K562 (cell line): ENCODE data around the gene AVPI1. TPM values are rescaled to one million over a fixed set of nuclear protein-coding genes. Genes with fewer than 3 reads are reported as not detected.

Experiments
- ARID3A ChIP-seq: IDR thresholded peaks from 2 replicates; pipeline ENCODE4 v1.6.1; 2012; ENCODE audit warnings: low read depth, low read length, improper control_type of control experiment, borderline replicate concordance
- ARID3B ChIP-seq: fragments of 250-450 bp; sonication (Bioruptor Pico); IDR thresholded peaks from 2 replicates; pipeline ENCODE4 v1.4.0; 2020; ENCODE audit warnings: borderline replicate concordance
- ATF1 ChIP-seq, 2 experiments: fragments of 450-650 bp in 1 of 2; IDR thresholded peaks; 2 replicates each; pipeline ENCODE4 v1.6.1; 2016; ENCODE audit warnings: missing compliant biosample characterization in 1 of 2, missing genetic modification characterization in 1 of 2
- CC2D1A ChIP-seq: fragments of 450-650 bp; IDR thresholded peaks from 2 replicates; pipeline ENCODE4 v1.6.1; 2017; ENCODE audit warnings: mild to moderate bottlenecking
- CEBPB ChIP-seq: fragments of 450-650 bp; IDR thresholded peaks from 2 replicates; pipeline ENCODE4 v1.6.1; 2016; ENCODE audit warnings: missing genetic modification characterization, missing compliant biosample characterization
- DPF2 ChIP-seq: fragments of 450-650 bp; IDR thresholded peaks from 2 replicates; pipeline ENCODE4 v1.6.1; 2016
- HDAC1 ChIP-seq, 2 experiments: fragments of 450-650 bp; IDR thresholded peaks; 2 replicates each; pipeline ENCODE4 v1.6.1; 2016 to 2017; ENCODE audit warnings: inconsistent platforms in 1 of 2, mild to moderate bottlenecking in 1 of 2, moderate library complexity in 1 of 2
- HDAC3 ChIP-seq: fragments of 450-650 bp; IDR thresholded peaks from 2 replicates; pipeline ENCODE4 v1.6.1; 2018; ENCODE audit warnings: borderline replicate concordance, mild to moderate bottlenecking, moderate library complexity; ENCODE audit not compliant: partially characterized antibody
- L3MBTL2 ChIP-seq: fragments of 450-650 bp; IDR thresholded peaks from 2 replicates; pipeline ENCODE4 v1.6.1; 2016; ENCODE audit warnings: mild to moderate bottlenecking, moderate library complexity
- MTF1 ChIP-seq: fragments of 250-450 bp; sonication (Bioruptor Pico); IDR thresholded peaks from 2 replicates; pipeline ENCODE4 v1.9.0; 2021; ENCODE audit warnings: moderate library complexity, mild to moderate bottlenecking, inconsistent platforms, borderline replicate concordance
- NCOR1 ChIP-seq: fragments of 450-650 bp; IDR thresholded peaks from 2 replicates; pipeline ENCODE4 v1.6.1; 2016; ENCODE audit warnings: mild to moderate bottlenecking, moderate library complexity
- PML ChIP-seq: IDR thresholded peaks from 2 replicates; pipeline ENCODE4 v1.6.1; 2012; ENCODE audit warnings: low read length, inconsistent platforms
- SIN3B ChIP-seq: fragments of 450-650 bp; IDR thresholded peaks from 2 replicates; pipeline ENCODE4 v1.6.1; 2017; ENCODE audit warnings: low read depth, mild to moderate bottlenecking, moderate library complexity
- SMAD4 ChIP-seq: fragments of 250-450 bp; sonication (Bioruptor Pico); conservative IDR thresholded peaks from 2 replicates; pipeline ENCODE4 v1.8.0; 2021; ENCODE audit warnings: inconsistent platforms, mild to moderate bottlenecking, moderate library complexity
- TCF3 ChIP-seq: sonication (generic); formaldehyde crosslinking; IDR thresholded peaks from 2 replicates; pipeline ENCODE4 v1.4.0; 2020; ENCODE audit warnings: mild to moderate bottlenecking, missing genetic modification reagents
- ZNF41 ChIP-seq: fragments of 250-450 bp; sonication (Bioruptor Pico); conservative IDR thresholded peaks from 2 replicates; pipeline ENCODE4 v1.4.0; 2020; ENCODE audit warnings: mild to moderate bottlenecking
- ZNF584 ChIP-seq: fragments of 200-800 bp; sonication (Bioruptor generic); IDR thresholded peaks from 2 replicates; pipeline ENCODE4 v1.6.1; 2016; ENCODE audit warnings: low read depth, mild to moderate bottlenecking, missing genetic modification characterization, missing compliant biosample characterization
- polyA plus RNA-seq, 8 experiments: library from polyadenylated mRNA; depleted of rRNA in 4 of 8; stranded (reverse) in 5 of 8; unstranded in 3 of 8; fragments of >200 nt; fragmentation: Nextera tagmentation in 2 of 8; fragmentation: Illumina TruSeq in 1 of 8; extraction: Ambion mirVana in 2 of 8; extraction: Trizol in 1 of 8; gene quantifications; 2 replicates each; pipeline versions ENCODE4 v1.2.1 to v1.2.3, GENCODE V29; 2011 to 2014; ENCODE audit warnings: inconsistent platforms in 1 of 8, missing spikeins in 1 of 8
- total RNA-seq, 7 experiments: library from RNA; depleted of rRNA in 6 of 7; stranded (reverse); fragments of >200 nt in 6 of 7; fragmentation: Illumina TruSeq in 2 of 7; extraction: Trizol in 2 of 7; gene quantifications; 2 replicates each; pipeline versions ENCODE4 v1.2.1 to v1.2.3, GENCODE V29; 2011 to 2021; ENCODE audit warnings: low replicate concordance in 1 of 7
- TF ChIP-seq, protein P1 (sequence below): fragments of 450-650 bp; IDR thresholded peaks from 2 replicates; pipeline ENCODE4 v1.6.1; 2017; ENCODE audit warnings: antibody characterized with exemption, mild to moderate bottlenecking
- TF ChIP-seq, protein P2 (sequence below): IDR thresholded peaks from 2 replicates; pipeline ENCODE4 v1.6.1; 2011; ENCODE audit warnings: borderline replicate concordance, low read depth, mild to moderate bottlenecking, moderate library complexity, low read length; ENCODE audit not compliant: insufficient read depth, poor library complexity, severe bottlenecking

AVPI1 gene
- total and polyA plus RNA-seq, 9 of the 15 experiments (the other 6 are each of a cell fraction or from before 2014, with no cell fraction given): 0.90 to 10.4 (median 7.4) TPM

DNA sequence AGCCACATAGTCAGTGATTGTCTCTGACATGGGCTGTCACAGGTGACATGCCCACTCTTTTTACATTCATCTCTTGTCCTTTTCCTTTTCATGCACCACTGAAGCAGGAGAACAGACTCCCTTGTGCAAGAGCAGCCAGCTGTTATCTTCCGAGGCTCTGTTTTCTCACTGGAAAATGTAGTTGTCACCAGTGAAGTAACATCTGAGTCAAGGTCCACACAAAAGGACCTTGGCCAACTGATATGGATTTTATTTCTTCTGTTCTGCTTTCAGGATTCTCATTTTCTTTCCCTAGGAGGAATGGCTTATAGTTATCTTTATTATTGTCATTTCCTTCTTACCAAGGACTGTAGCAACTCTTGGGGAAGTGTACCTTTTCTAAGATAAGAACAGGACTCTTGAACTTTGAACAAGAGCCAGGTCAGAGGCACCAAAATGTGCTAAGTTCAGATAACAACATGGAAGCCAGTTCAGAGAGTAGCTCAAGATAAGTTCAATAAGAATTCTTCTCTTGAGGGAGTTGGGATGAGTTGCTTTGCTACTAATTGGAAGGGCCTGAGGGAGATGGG is 22.7 kb downstream of the AVPI1 start (continued):
- TF ChIP-seq, protein P1, sequence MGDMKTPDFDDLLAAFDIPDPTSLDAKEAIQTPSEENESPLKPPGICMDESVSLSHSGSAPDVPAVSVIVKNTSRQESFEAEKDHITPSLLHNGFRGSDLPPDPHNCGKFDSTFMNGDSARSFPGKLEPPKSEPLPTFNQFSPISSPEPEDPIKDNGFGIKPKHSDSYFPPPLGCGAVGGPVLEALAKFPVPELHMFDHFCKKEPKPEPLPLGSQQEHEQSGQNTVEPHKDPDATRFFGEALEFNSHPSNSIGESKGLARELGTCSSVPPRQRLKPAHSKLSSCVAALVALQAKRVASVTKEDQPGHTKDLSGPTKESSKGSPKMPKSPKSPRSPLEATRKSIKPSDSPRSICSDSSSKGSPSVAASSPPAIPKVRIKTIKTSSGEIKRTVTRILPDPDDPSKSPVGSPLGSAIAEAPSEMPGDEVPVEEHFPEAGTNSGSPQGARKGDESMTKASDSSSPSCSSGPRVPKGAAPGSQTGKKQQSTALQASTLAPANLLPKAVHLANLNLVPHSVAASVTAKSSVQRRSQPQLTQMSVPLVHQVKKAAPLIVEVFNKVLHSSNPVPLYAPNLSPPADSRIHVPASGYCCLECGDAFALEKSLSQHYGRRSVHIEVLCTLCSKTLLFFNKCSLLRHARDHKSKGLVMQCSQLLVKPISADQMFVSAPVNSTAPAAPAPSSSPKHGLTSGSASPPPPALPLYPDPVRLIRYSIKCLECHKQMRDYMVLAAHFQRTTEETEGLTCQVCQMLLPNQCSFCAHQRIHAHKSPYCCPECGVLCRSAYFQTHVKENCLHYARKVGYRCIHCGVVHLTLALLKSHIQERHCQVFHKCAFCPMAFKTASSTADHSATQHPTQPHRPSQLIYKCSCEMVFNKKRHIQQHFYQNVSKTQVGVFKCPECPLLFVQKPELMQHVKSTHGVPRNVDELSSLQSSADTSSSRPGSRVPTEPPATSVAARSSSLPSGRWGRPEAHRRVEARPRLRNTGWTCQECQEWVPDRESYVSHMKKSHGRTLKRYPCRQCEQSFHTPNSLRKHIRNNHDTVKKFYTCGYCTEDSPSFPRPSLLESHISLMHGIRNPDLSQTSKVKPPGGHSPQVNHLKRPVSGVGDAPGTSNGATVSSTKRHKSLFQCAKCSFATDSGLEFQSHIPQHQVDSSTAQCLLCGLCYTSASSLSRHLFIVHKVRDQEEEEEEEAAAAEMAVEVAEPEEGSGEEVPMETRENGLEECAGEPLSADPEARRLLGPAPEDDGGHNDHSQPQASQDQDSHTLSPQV: peak; percentile 68; the same call in 1 of the 2 replicates
- 0 out of 2 replicates have a peak, but pooled peaks have one; percentile 20 for TF ChIP-seq ZNF584 (CRISPR knock-in tag)
- peak; percentile 93 for TF ChIP-seq ARID3A
- no peak for TF ChIP-seq ZNF41 (CRISPR knock-in tag)
- TF ChIP-seq SIN3B: no peak
- TF ChIP-seq, protein P2, sequence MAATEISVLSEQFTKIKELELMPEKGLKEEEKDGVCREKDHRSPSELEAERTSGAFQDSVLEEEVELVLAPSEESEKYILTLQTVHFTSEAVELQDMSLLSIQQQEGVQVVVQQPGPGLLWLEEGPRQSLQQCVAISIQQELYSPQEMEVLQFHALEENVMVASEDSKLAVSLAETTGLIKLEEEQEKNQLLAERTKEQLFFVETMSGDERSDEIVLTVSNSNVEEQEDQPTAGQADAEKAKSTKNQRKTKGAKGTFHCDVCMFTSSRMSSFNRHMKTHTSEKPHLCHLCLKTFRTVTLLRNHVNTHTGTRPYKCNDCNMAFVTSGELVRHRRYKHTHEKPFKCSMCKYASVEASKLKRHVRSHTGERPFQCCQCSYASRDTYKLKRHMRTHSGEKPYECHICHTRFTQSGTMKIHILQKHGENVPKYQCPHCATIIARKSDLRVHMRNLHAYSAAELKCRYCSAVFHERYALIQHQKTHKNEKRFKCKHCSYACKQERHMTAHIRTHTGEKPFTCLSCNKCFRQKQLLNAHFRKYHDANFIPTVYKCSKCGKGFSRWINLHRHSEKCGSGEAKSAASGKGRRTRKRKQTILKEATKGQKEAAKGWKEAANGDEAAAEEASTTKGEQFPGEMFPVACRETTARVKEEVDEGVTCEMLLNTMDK: no peak
- no peak for TF ChIP-seq ATF1 (CRISPR knock-in tag; IDR thresholded peaks at IDR 0.05)
- peak; percentile 30; the same call in 1 of the 2 replicates for TF ChIP-seq ATF1 (tag; IDR thresholded peaks at IDR 0.05)
- no peak for TF ChIP-seq MTF1
- peak; percentile 97 for TF ChIP-seq DPF2
- TF ChIP-seq CC2D1A: 0 out of 2 replicates have a peak, but pooled peaks have one; percentile 69
- peak; percentile 92 for TF ChIP-seq NCOR1
- TF ChIP-seq CEBPB: peak; percentile 95
- no peak for TF ChIP-seq ARID3B (CRISPR knock-in tag)
- TF ChIP-seq HDAC1 (IDR thresholded peaks at IDR 0.05): peak; percentile 65 to 84; a peak in 3 of 4 replicates
- TF ChIP-seq SMAD4 (CRISPR knock-in tag): peak; percentile 61; the same call in 1 of the 2 replicates
- TF ChIP-seq TCF3: peak; percentile 93
- TF ChIP-seq HDAC3: peak; percentile 72
- peak; percentile 6; the same call in 1 of the 2 replicates for TF ChIP-seq L3MBTL2
- peak; percentile 88 for TF ChIP-seq PML
